HG03097 (cell line): Measurements from ENCODE around the gene SNCAIP.

ENCODE experiments used
- ATAC-seq: cut with Tn5 transposase; IDR thresholded peaks from one replicate; pipeline ENCODE4 v1.9.1; 2021; ENCODE audit not compliant: unreplicated experiment, low FRiP score

Gene SNCAIP

GRCh38 chr5:122447879-122448278, 135.8 kb downstream of the SNCAIP start:
- no peak for ATAC-seq

GRCh38 chr5:122454541-122454940, 142.5 kb downstream of the SNCAIP start:
- no peak for ATAC-seq

GRCh38 chr5:122455939-122456338, 143.9 kb downstream of the SNCAIP start:
- no peak for ATAC-seq

GRCh38 chr5:122457178-122457826, 145.3 kb downstream of the SNCAIP start:
- ATAC-seq = no peak

- peak; percentile 61 for ATAC-seq
Observed at GRCh38 chr5:122458278-122458872, 146.3 kb downstream of the SNCAIP start.

- ATAC-seq = no peak
Observed at GRCh38 chr5:122462486-122462885, 150.4 kb downstream of the SNCAIP start.

GRCh38 chr5:122463221-122463620, 151.2 kb downstream of the SNCAIP start:
- no peak for ATAC-seq

- no peak for ATAC-seq
Observed at GRCh38 chr5:122464191-122464590, 152.2 kb downstream of the SNCAIP start.

- no peak for ATAC-seq
Observed at GRCh38 chr5:122465031-122465577, 153.1 kb downstream of the SNCAIP start.

GRCh38 chr5:122465994-122466393, 154.0 kb downstream of the SNCAIP start:
- ATAC-seq = no peak

GRCh38 chr5:122468351-122469116, 156.5 kb downstream of the SNCAIP start:
- no peak for ATAC-seq

- no peak for ATAC-seq
Observed at GRCh38 chr5:122469384-122469919, 157.4 kb downstream of the SNCAIP start.

- ATAC-seq = no peak
Observed at GRCh38 chr5:122470365-122470764, 158.3 kb downstream of the SNCAIP start.

GRCh38 chr5:122471031-122471751, 159.2 kb downstream of the SNCAIP start:
- ATAC-seq = no peak

- no peak for ATAC-seq
Observed at GRCh38 chr5:122471752-122472061, 159.7 kb downstream of the SNCAIP start.

- ATAC-seq = no peak
Observed at GRCh38 chr5:122473138-122473843, 161.3 kb downstream of the SNCAIP start.

GRCh38 chr5:122473941-122474340, 161.9 kb downstream of the SNCAIP start:
- no peak for ATAC-seq

- no peak for ATAC-seq
Observed at GRCh38 chr5:122478741-122479442, 166.9 kb downstream of the SNCAIP start.

- no peak for ATAC-seq
Observed at GRCh38 chr5:122480146-122480545, 168.1 kb downstream of the SNCAIP start.

- no peak for ATAC-seq
Observed at GRCh38 chr5:122484103-122484502, 172.1 kb downstream of the SNCAIP start.
